Stimulated activated naive CD8-positive, alpha-beta T cell treated with anti-CD3 and anti-CD28 coated beads, Interleukin-15, Interleukin-2, amounts not matched to agents 100 ng/mL and 50 ng/mL, for 24 hours (primary cell): ENCODE measurements around the gene SLC6A2.
A peak's percentile ranks its signal among the peaks of the same experiment; 100 is the strongest.
"Not testable (repeated sequence)": the region's sequence is repeated elsewhere in the genome, so short reads cannot be mapped to it uniquely, and the experiment has no call there.

Experiments
- H3K27ac Mint-ChIP-seq: one replicate; pipeline ENCODE4 v1.8.0; 2021; ENCODE audit warnings: mild to moderate bottlenecking, mixed read lengths
- H3K27me3 Mint-ChIP-seq: one replicate; pipeline ENCODE4 v1.8.0; 2021; ENCODE audit warnings: mixed read lengths
- H3K36me3 Mint-ChIP-seq: one replicate; pipeline ENCODE4 v1.8.0; 2021; ENCODE audit warnings: low read depth, mixed read lengths
- H3K4me1 Mint-ChIP-seq: one replicate; pipeline ENCODE4 v1.8.0; 2021; ENCODE audit warnings: low read depth, mixed read lengths
- H3K4me3 Mint-ChIP-seq: one replicate; pipeline ENCODE4 v1.8.0; 2021; ENCODE audit warnings: mild to moderate bottlenecking, mixed read lengths
- H3K9me3 Mint-ChIP-seq: one replicate; pipeline ENCODE4 v1.8.0; 2021; ENCODE audit warnings: mixed read lengths

The SLC6A2 gene

GRCh38 chr16:55736671-55737070 is 80.9 kb downstream of the SLC6A2 start:
- no peak overlapping the region for H3K4me3 Mint-ChIP-seq

GRCh38 chr16:55737318-55737717 is 81.5 kb downstream of the SLC6A2 start:
- H3K4me1 Mint-ChIP-seq = no peaks in the 10 kb centered on the region
- no peak overlapping the region for H3K27ac Mint-ChIP-seq
- no peaks in the 10 kb centered on the region for H3K9me3 Mint-ChIP-seq
- H3K27me3 Mint-ChIP-seq = peaks cover 29% of the 10 kb centered on the region
- no peaks in the 10 kb centered on the region for H3K36me3 Mint-ChIP-seq
- H3K4me3 Mint-ChIP-seq = no peak overlapping the region

More at GRCh38 chr16:55736671-55737070, 80.9 kb downstream of the SLC6A2 start:
- no peaks in the 10 kb centered on the region for H3K4me1 Mint-ChIP-seq
- no peaks in the 10 kb centered on the region for H3K9me3 Mint-ChIP-seq
- H3K36me3 Mint-ChIP-seq = no peaks in the 10 kb centered on the region
- H3K27me3 Mint-ChIP-seq = peaks cover 27% of the 10 kb centered on the region
- no peak overlapping the region for H3K27ac Mint-ChIP-seq

GRCh38 chr16:55737966-55738365 is 82.2 kb downstream of the SLC6A2 start:
- H3K36me3 Mint-ChIP-seq = no peaks in the 10 kb centered on the region
- H3K27me3 Mint-ChIP-seq = peaks cover 29% of the 10 kb centered on the region
- H3K9me3 Mint-ChIP-seq = no peaks in the 10 kb centered on the region
- H3K4me3 Mint-ChIP-seq = no peak overlapping the region
- H3K27ac Mint-ChIP-seq = no peak overlapping the region
- H3K4me1 Mint-ChIP-seq = no peaks in the 10 kb centered on the region

GRCh38 chr16:55746081-55746480 is 90.3 kb downstream of the SLC6A2 start:
- H3K27me3 Mint-ChIP-seq = peaks cover 30% of the 10 kb centered on the region
- H3K27ac Mint-ChIP-seq = no peak overlapping the region
- H3K36me3 Mint-ChIP-seq = no peaks in the 10 kb centered on the region
- no peaks in the 10 kb centered on the region for H3K4me1 Mint-ChIP-seq
- no peak overlapping the region for H3K4me3 Mint-ChIP-seq
- no peaks in the 10 kb centered on the region for H3K9me3 Mint-ChIP-seq

- H3K36me3 Mint-ChIP-seq = no peaks in the 10 kb centered on the region
- H3K9me3 Mint-ChIP-seq = peaks cover 9% of the 10 kb centered on the region
- peaks cover 7% of the 10 kb centered on the region for H3K4me1 Mint-ChIP-seq
- no peak overlapping the region for H3K27ac Mint-ChIP-seq
- H3K4me3 Mint-ChIP-seq = no peak overlapping the region
- H3K27me3 Mint-ChIP-seq = peaks cover 27% of the 10 kb centered on the region
Observed at GRCh38 chr16:55747785-55748184, 92.0 kb downstream of the SLC6A2 start.

GRCh38 chr16:55752465-55753144 is 96.8 kb downstream of the SLC6A2 start:
- peaks cover 20% of the 10 kb centered on the region for H3K9me3 Mint-ChIP-seq
- H3K27me3 Mint-ChIP-seq, H3K4me3 Mint-ChIP-seq, H3K36me3 Mint-ChIP-seq: not testable (repeated sequence)
- peaks cover 22% of the 10 kb centered on the region for H3K4me1 Mint-ChIP-seq
- H3K27ac Mint-ChIP-seq = peak overlapping the region; percentile 85

GRCh38 chr16:55753145-55753631 is 97.4 kb downstream of the SLC6A2 start:
- Mint-ChIP-seq H3K4me1 (peaks cover 22% of the 10 kb centered on the region), H3K9me3 (peaks cover 20% of the 10 kb centered on the region), H3K27ac (peak overlapping the region; percentile 85)
- not testable (repeated sequence) for H3K4me3 Mint-ChIP-seq, H3K36me3 Mint-ChIP-seq, H3K27me3 Mint-ChIP-seq
